ENCODE measurements around the gene RXFP1.

DNA sequence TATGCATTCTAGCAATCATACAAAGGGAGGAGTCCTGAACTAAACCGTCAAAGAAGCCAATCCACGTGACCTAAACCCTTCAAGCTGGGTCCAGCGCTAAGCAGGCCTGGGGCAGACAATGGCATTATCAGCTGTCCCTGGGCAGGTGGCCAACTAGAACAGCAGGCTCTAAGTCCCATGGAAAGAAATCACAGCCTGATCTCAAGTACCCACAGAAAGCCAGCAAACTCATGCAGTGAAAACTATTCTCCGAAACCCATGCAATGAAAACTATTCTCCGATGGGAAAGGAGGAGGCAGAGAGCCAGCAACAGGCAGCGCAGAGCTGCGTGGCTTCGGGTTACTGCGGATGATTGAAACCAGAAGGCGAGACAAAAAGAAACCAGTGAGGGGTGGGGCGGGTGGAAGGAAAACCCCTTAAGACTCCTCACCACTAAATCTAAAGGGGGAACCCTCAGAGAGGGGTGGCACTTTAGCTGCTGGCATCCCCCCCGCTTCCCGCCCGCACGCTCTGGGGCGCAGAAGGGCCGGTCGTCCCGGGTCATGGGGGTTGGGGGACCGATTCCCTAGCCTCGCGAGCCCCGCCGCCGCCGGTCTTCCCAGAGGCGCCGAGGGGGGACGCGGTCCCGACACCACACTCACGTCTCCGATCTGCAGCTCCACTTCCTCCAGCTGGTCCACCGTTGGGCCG lies 149.4 kb downstream of the RXFP1 start:
- TF ChIP-seq POLR2AphosphoS5 (IDR thresholded peaks at IDR 0.05; ENCODE audit: low read depth, low read length), result no peak
- no peak; the same call in none of the 2 replicates for TF ChIP-seq POLR2A (IDR thresholded peaks at IDR 0.05; ENCODE audit: low read depth, low read length)

Data from GM12892 (cell line).